Measurements from ENCODE around the gene CD63. TPM values are rescaled to one million over a fixed set of nuclear protein-coding genes. Genes with fewer than 3 reads are reported as not detected.

The CD63 gene
- total RNA-seq, 1 experiment from 2014 or later, result 869 TPM

GRCh38 chr12:55698241-55698955 is 30.4 kb downstream of the CD63 start:
- intact Hi-C loops (cut with micrococcal nuclease), result no loop called here
- no peaks in the 10 kb centered on the region for H4K20me1 ChIP-seq (ENCODE audit: low read length)
- no peak overlapping the region for H3K9ac ChIP-seq (ENCODE audit: low read length)

GRCh38 chr12:55697686-55698085 is 31.1 kb downstream of the CD63 start:
- no TSS peak for BruUV-seq (replicated peaks)
- no peak overlapping the region for H2AFZ ChIP-seq (ENCODE audit: low read length)
- H3K36me3 ChIP-seq (ENCODE audit: low read depth, low read length), result no peaks in the 10 kb centered on the region
- CTCF ChIA-PET, result no interaction called here
- ATAC-seq, result no peak
- H3K4me3 ChIP-seq (ENCODE audit: low read length), result no peak overlapping the region
- no peaks in the 10 kb centered on the region for H3K27me3 ChIP-seq (ENCODE audit: low read length)
- no peak overlapping the region for H3K9ac ChIP-seq (ENCODE audit: low read length)
- H4K20me1 ChIP-seq (ENCODE audit: low read length), result no peaks in the 10 kb centered on the region
- H3K27ac ChIP-seq (ENCODE audit: low read length), result no peak overlapping the region
- H3K79me2 ChIP-seq (ENCODE audit: low read length), result no peaks in the 10 kb centered on the region
- H3K4me2 ChIP-seq (ENCODE audit: low read length), result no peak overlapping the region
- no peak for DNase-seq
- POLR2A ChIA-PET (ENCODE audit: unreplicated experiment), result no interaction called here
- no peaks in the 10 kb centered on the region for H3K9me2 ChIP-seq (replicated peaks; ENCODE audit: low read length)
- intact Hi-C loops (cut with micrococcal nuclease), result no loop called here
- H3K4me1 ChIP-seq (ENCODE audit: insufficient read depth, low read length), result no peaks in the 10 kb centered on the region
- no peak for TF ChIP-seq CTCF (conservative IDR thresholded peaks at IDR 0.05; ENCODE audit: low read depth, low read length)
- no peak for TF ChIP-seq EZH2phosphoT487 (IDR thresholded peaks at IDR 0.05; ENCODE audit: borderline replicate concordance, low read length)
- TF ChIP-seq EZH2 (IDR thresholded peaks at IDR 0.05; ENCODE audit: low read length, unreplicated experiment), result no peak
- no peaks in the 10 kb centered on the region for H3F3A ChIP-seq (ENCODE audit: low read length, unreplicated experiment)
- no peaks in the 10 kb centered on the region for H3K9me3 ChIP-seq (ENCODE audit: low read length)

More at GRCh38 chr12:55698241-55698955, 30.4 kb downstream of the CD63 start:
- no peak for ATAC-seq
- H3F3A ChIP-seq (ENCODE audit: low read length, unreplicated experiment), result no peaks in the 10 kb centered on the region
- H3K79me2 ChIP-seq (ENCODE audit: low read length), result no peaks in the 10 kb centered on the region
- TF ChIP-seq CTCF (conservative IDR thresholded peaks at IDR 0.05; ENCODE audit: low read depth, low read length) (no peak), EZH2phosphoT487 (IDR thresholded peaks at IDR 0.05; ENCODE audit: borderline replicate concordance, low read length) (no peak), EZH2 (IDR thresholded peaks at IDR 0.05; ENCODE audit: low read length, unreplicated experiment) (no peak)
- no TSS peak for BruUV-seq (replicated peaks)
- no peaks in the 10 kb centered on the region for H3K27me3 ChIP-seq (ENCODE audit: low read length)
- no peak overlapping the region for H3K27ac ChIP-seq (ENCODE audit: low read length)
- no peak overlapping the region for H2AFZ ChIP-seq (ENCODE audit: low read length)
- no peak overlapping the region for H3K4me2 ChIP-seq (ENCODE audit: low read length)
- ChIA-PET POLR2A (ENCODE audit: unreplicated experiment) (no interaction called here), CTCF (no interaction called here)
- H3K36me3 ChIP-seq (ENCODE audit: low read depth, low read length), result no peaks in the 10 kb centered on the region
- no peaks in the 10 kb centered on the region for H3K4me1 ChIP-seq (ENCODE audit: insufficient read depth, low read length)
- H3K9me3 ChIP-seq (ENCODE audit: low read length), result no peaks in the 10 kb centered on the region
- H3K4me3 ChIP-seq (ENCODE audit: low read length), result no peak overlapping the region
- no peak for DNase-seq
- no peaks in the 10 kb centered on the region for H3K9me2 ChIP-seq (replicated peaks; ENCODE audit: low read length)

GRCh38 chr12:55696796-55697462 is 31.9 kb downstream of the CD63 start:
- no peaks in the 10 kb centered on the region for H3F3A ChIP-seq (ENCODE audit: low read length, unreplicated experiment)
- no peak overlapping the region for H2AFZ ChIP-seq (ENCODE audit: low read length)
- CTCF ChIA-PET, result no interaction called here
- no peak overlapping the region for H3K4me3 ChIP-seq (ENCODE audit: low read length)
- no peak overlapping the region for H3K4me2 ChIP-seq (ENCODE audit: low read length)
- intact Hi-C loops (cut with micrococcal nuclease), result no loop called here
- H3K9me2 ChIP-seq (replicated peaks; ENCODE audit: low read length), result no peaks in the 10 kb centered on the region
- no peak overlapping the region for H3K9ac ChIP-seq (ENCODE audit: low read length)
- ATAC-seq (no peak), DNase-seq (no peak)
- H3K4me1 ChIP-seq (ENCODE audit: insufficient read depth, low read length), result no peaks in the 10 kb centered on the region
- POLR2A ChIA-PET (ENCODE audit: unreplicated experiment), result no interaction called here
- no peaks in the 10 kb centered on the region for H4K20me1 ChIP-seq (ENCODE audit: low read length)
- H3K36me3 ChIP-seq (ENCODE audit: low read depth, low read length), result no peaks in the 10 kb centered on the region
- H3K27ac ChIP-seq (ENCODE audit: low read length), result no peak overlapping the region
- no TSS peak for BruUV-seq (replicated peaks)
- no peak for TF ChIP-seq EZH2phosphoT487 (IDR thresholded peaks at IDR 0.05; ENCODE audit: borderline replicate concordance, low read length)
- no peak for TF ChIP-seq CTCF (conservative IDR thresholded peaks at IDR 0.05; ENCODE audit: low read depth, low read length)
- TF ChIP-seq EZH2 (IDR thresholded peaks at IDR 0.05; ENCODE audit: low read length, unreplicated experiment), result no peak
- no peaks in the 10 kb centered on the region for H3K9me3 ChIP-seq (ENCODE audit: low read length)
- no peaks in the 10 kb centered on the region for H3K27me3 ChIP-seq (ENCODE audit: low read length)
- H3K79me2 ChIP-seq (ENCODE audit: low read length), result no peaks in the 10 kb centered on the region

Data from PC-3 (cell line).